GM23248 (cell line): ENCODE data around the gene LDLRAD4. TPM values are rescaled to one million over a fixed set of nuclear protein-coding genes. Genes with fewer than 3 reads are reported as not detected.

Source experiments
- DNase-seq: peaks from one replicate; pipeline ENCODE4 v3.0.0-alpha.2; 2015
- H2AFZ ChIP-seq: fragments of 200-600 bp; sonication (generic); 2 replicates; pipeline ENCODE4 v1.6.1; 2016; ENCODE audit warnings: antibody characterized with exemption
- H3F3A ChIP-seq: fragments of 200-600 bp; sonication (generic); 2 replicates; pipeline ENCODE4 v1.6.1; 2016; ENCODE audit warnings: mild to moderate bottlenecking, antibody characterized with exemption, mixed run types; ENCODE audit not compliant: insufficient read depth
- H3K27ac ChIP-seq: fragments of 200-600 bp; sonication (generic); 2 replicates; pipeline ENCODE4 v1.5.1; 2016; ENCODE audit warnings: mild to moderate bottlenecking
- H3K27me3 ChIP-seq: fragments of 200-600 bp; sonication (generic); replicated peaks from 2 replicates; pipeline ENCODE4 v1.6.1; 2016; ENCODE audit warnings: mild to moderate bottlenecking; ENCODE audit not compliant: insufficient read depth
- H3K36me3 ChIP-seq: fragments of 200-600 bp; sonication (generic); 2 replicates; pipeline ENCODE4 v1.6.1; 2016; ENCODE audit warnings: low read depth, mild to moderate bottlenecking
- H3K4me1 ChIP-seq: fragments of 200-600 bp; sonication (generic); 2 replicates; pipeline ENCODE4 v1.6.1; 2016; ENCODE audit warnings: mild to moderate bottlenecking; ENCODE audit not compliant: insufficient read depth
- H3K4me2 ChIP-seq: fragments of 200-600 bp; sonication (generic); one replicate; pipeline ENCODE4 v1.6.1; 2016; ENCODE audit warnings: mild to moderate bottlenecking; ENCODE audit not compliant: unreplicated experiment
- H3K4me3 ChIP-seq: fragments of 200-600 bp; sonication (generic); 2 replicates; pipeline ENCODE4 v1.5.1; 2016; ENCODE audit warnings: mild to moderate bottlenecking
- H3K79me2 ChIP-seq: fragments of 200-600 bp; sonication (generic); 2 replicates; pipeline ENCODE4 v1.6.1; 2016; ENCODE audit warnings: mild to moderate bottlenecking; ENCODE audit not compliant: insufficient read depth
- H3K9ac ChIP-seq: fragments of 200-600 bp; sonication (generic); 2 replicates; pipeline ENCODE4 v1.6.1; 2016; ENCODE audit warnings: mild to moderate bottlenecking
- H3K9me2 ChIP-seq: fragments of 200-600 bp; sonication (generic); 2 replicates; pipeline ENCODE4 v1.6.1; 2016; ENCODE audit warnings: mixed run types, mild to moderate bottlenecking, moderate library complexity; ENCODE audit not compliant: insufficient read depth
- H3K9me3 ChIP-seq: fragments of 200-600 bp; sonication (generic); one replicate; pipeline ENCODE4 v1.6.1; 2017; ENCODE audit warnings: low read depth
- H4K20me1 ChIP-seq: fragments of 200-600 bp; sonication (generic); 2 replicates; pipeline ENCODE4 v1.6.0; 2016; ENCODE audit not compliant: insufficient read depth
- EZH2 ChIP-seq: fragments of 200-600 bp; sonication (generic); IDR thresholded peaks from 2 replicates; pipeline ENCODE4 v1.6.1; 2018; ENCODE audit warnings: antibody characterized with exemption, mild to moderate bottlenecking; ENCODE audit not compliant: insufficient read depth, poor library complexity, severe bottlenecking
- EZH2phosphoT487 ChIP-seq: fragments of 200-600 bp; sonication (generic); IDR thresholded peaks from 2 replicates; pipeline ENCODE4 v1.6.1; 2018; ENCODE audit warnings: antibody characterized with exemption, moderate library complexity, mild to moderate bottlenecking, low read depth; ENCODE audit not compliant: insufficient read depth
- WGBS, 2 experiments: methylation state at CpG; one replicate each; pipeline ENCODE4 v1.1.6; 2015 to 2017; ENCODE audit warnings: low lambda C conversion rate in 2 of 2, low coverage in 1 of 2; ENCODE audit errors: missing lambda C conversion rate in 2 of 2; 5-methylcytosine and 5-hydroxymethylcytosine counted together
- in situ Hi-C: fragments of 300-500 bp; cut with MboI; formaldehyde crosslinking; loops from 2 replicates; pipeline ENCODE4 v1.15.0; 2020
- polyA plus RNA-seq: library from polyadenylated mRNA; unstranded; fragments of >200 nt; fragmentation: Nextera tagmentation; extraction: Ambion mirVana; gene quantifications from 2 replicates; pipeline ENCODE4 v1.2.1, GENCODE V29; 2016
- total RNA-seq: library from RNA; depleted of rRNA; stranded (reverse); fragments of >200 nt; shearing (Covaris generic); gene quantifications from 2 replicates; pipeline ENCODE4 v1.2.3, GENCODE V29; 2014

The LDLRAD4 gene
- total and polyA plus RNA-seq, 2 experiments from 2014 or later, result not detected

DNA sequence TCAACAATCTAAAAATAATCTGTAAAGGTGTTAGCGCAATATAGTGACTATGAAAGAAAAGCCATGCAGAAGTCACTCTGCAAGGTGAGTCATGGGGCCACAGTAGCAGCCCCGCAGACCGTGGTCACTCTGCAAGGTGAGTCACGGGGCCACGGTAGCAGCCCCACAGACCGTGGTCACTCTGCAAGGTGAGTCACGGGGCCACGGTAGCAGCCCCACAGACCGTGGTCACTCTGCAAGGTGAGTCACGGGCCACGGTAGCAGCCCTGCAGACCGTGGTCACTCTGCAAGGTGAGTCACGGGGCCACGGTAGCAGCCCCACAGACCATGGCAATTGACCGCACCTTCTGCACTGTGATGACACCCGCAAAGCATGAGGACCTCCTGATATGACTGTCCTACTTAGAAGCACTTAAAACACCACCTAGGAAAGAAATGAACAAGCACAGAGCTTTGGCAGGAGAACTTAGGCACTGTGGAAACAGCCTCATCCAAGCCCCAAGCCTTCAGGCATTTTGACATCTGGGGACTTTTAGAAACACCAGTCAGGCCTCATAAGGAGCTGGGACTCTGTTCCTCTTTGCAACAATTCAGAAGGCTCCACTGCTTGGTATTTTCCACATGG, 70.1 kb downstream of the LDLRAD4 start:
- H3F3A ChIP-seq, result no peaks in the 10 kb centered on the region
- DNase-seq, result no peak
- no peak overlapping the region for H2AFZ ChIP-seq
- H3K4me2 ChIP-seq, result no peak overlapping the region
- WGBS, 2 experiments, result 78 to 80% methylated on average over 14 to 16 of the region's 16 CpGs
- no peaks in the 10 kb centered on the region for H3K79me2 ChIP-seq
- H3K9me2 ChIP-seq, result no peaks in the 10 kb centered on the region
- H3K36me3 ChIP-seq, result no peaks in the 10 kb centered on the region
- no peaks in the 10 kb centered on the region for H4K20me1 ChIP-seq
- no peaks in the 10 kb centered on the region for H3K4me1 ChIP-seq
- no peaks in the 10 kb centered on the region for H3K27me3 ChIP-seq
- in situ Hi-C loops, result no loop called here
- H3K9me3 ChIP-seq, result no peaks in the 10 kb centered on the region
- no peak overlapping the region for H3K4me3 ChIP-seq
- no peak overlapping the region for H3K9ac ChIP-seq
- no peak overlapping the region for H3K27ac ChIP-seq
- no peak for TF ChIP-seq EZH2
- TF ChIP-seq EZH2phosphoT487, result no peak

DNA sequence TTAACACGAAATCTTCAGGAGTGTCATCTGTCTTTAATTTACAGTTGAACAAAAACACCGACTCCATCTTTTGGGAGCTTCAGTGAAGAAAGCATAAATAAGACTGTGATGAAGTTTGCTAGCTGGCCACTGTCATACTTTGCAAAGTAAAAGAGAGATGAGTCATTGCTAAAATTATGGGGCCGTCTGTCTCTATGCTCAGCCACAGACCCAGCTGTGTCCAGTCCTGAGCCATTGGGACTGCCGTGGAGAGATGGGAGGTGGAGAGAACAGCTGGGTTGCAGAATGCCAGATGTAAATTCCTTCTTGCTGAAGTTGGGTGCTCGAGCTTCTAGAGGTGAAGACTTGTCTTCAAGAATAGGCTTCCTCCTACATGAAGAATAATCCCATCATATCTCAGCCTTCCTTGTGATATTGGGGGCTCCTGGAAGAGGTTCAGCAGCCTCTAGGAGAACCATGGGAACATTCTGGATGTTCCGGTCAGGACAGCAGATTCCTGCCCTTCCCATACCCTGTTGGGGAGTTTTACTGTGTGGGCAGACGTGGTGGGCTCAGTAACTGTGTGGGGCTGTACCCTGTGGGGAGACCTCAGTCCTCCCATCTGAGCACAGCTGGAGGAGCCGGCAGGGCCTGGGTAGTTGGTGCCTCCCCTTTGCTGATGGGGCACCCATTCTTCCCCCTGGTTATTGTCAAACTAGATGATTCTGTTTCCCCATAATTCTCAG, 71.1 kb downstream of the LDLRAD4 start:
- no peaks in the 10 kb centered on the region for H3K9me2 ChIP-seq
- H3K4me1 ChIP-seq, result no peaks in the 10 kb centered on the region
- no peaks in the 10 kb centered on the region for H3K36me3 ChIP-seq
- no peaks in the 10 kb centered on the region for H3K79me2 ChIP-seq
- in situ Hi-C loops, result no loop called here
- no peak overlapping the region for H3K9ac ChIP-seq
- H3K4me3 ChIP-seq, result no peak overlapping the region
- no peaks in the 10 kb centered on the region for H4K20me1 ChIP-seq
- no peaks in the 10 kb centered on the region for H3F3A ChIP-seq
- H3K9me3 ChIP-seq, result no peaks in the 10 kb centered on the region
- H2AFZ ChIP-seq, result no peak overlapping the region
- WGBS, 2 experiments, result 23% methylated on average over 8 of the region's 8 CpGs
- H3K27me3 ChIP-seq, result no peaks in the 10 kb centered on the region
- no peak overlapping the region for H3K4me2 ChIP-seq
- no peak overlapping the region for H3K27ac ChIP-seq
- peak; percentile 8 for DNase-seq
- TF ChIP-seq EZH2phosphoT487, result no peak
- TF ChIP-seq EZH2, result no peak

DNA sequence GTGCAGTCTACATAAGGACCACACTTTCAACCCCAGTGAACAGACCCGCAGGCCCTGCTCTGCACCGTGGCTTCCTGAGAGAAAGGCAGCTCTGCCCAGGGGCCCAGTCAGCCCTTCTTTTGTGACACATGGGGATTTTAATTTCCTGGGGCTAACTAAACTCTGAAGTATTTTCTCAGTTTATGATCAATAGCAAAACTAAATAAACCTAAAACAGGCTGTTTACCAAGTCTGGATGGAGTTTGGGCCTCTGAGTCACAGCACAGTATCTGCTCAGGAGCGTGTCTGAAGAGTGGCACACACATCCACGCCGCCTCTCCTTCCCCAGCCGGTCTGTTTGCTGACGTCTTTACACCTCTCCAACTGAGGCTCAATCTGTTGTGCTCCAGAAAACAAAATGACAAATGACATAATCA, 72.3 kb downstream of the LDLRAD4 start:
- Histone ChIP-seq H3K9me3 (no peaks in the 10 kb centered on the region), H3K9ac (no peak overlapping the region), H3F3A (no peaks in the 10 kb centered on the region), H3K4me2 (no peak overlapping the region), H3K9me2 (no peaks in the 10 kb centered on the region), H3K4me1 (no peaks in the 10 kb centered on the region), H2AFZ (no peak overlapping the region), H3K36me3 (no peaks in the 10 kb centered on the region), H3K27me3 (no peaks in the 10 kb centered on the region), H3K27ac (no peak overlapping the region), H3K79me2 (no peaks in the 10 kb centered on the region), H4K20me1 (no peaks in the 10 kb centered on the region), H3K4me3 (no peak overlapping the region)
- no peak for DNase-seq
- in situ Hi-C loops, result no loop called here
- TF ChIP-seq EZH2phosphoT487 (no peak), EZH2 (no peak)
- 80 to 81% methylated on average over 7 of the region's 7 CpGs for WGBS, 2 experiments

DNA sequence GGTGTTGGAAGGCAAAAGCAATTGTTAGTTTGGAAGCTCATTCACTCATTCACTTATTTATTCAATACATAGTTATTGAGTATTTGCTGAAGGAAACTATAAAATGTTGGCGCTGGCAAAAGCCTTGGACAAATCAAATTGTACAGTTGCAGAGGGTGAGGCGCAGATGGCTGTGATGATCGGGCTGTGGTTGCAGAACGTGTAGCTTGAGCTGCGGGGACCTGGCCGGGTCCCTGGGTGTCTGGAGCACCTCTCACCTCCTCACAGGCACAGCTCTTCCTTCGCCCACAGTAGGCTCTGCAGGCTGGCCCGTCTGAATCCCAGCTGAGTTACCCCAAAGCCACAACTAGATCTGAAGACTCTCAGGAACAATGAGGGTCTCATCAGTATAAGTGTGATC, 72.7 kb downstream of the LDLRAD4 start:
- H3K4me1 ChIP-seq, result no peaks in the 10 kb centered on the region
- 65 to 67% methylated on average over 8 of the region's 8 CpGs for WGBS, 2 experiments
- H3F3A ChIP-seq, result no peaks in the 10 kb centered on the region
- no peak overlapping the region for H3K27ac ChIP-seq
- H3K79me2 ChIP-seq, result no peaks in the 10 kb centered on the region
- H3K27me3 ChIP-seq, result no peaks in the 10 kb centered on the region
- no peak overlapping the region for H3K4me2 ChIP-seq
- no peak for TF ChIP-seq EZH2phosphoT487
- no peak for TF ChIP-seq EZH2
- in situ Hi-C loops, result no loop called here
- H3K9me3 ChIP-seq, result no peaks in the 10 kb centered on the region
- no peak overlapping the region for H3K9ac ChIP-seq
- H3K9me2 ChIP-seq, result no peaks in the 10 kb centered on the region
- no peaks in the 10 kb centered on the region for H3K36me3 ChIP-seq
- H2AFZ ChIP-seq, result no peak overlapping the region
- no peak overlapping the region for H3K4me3 ChIP-seq
- H4K20me1 ChIP-seq, result no peaks in the 10 kb centered on the region
- DNase-seq, result no peak
